Central memory CD8-positive, alpha-beta T cell (primary cell): ENCODE data around the gene KRTAP10-1.
"Not testable (repeated sequence)": the region's sequence is repeated elsewhere in the genome, so short reads cannot be mapped to it uniquely, and the experiment has no call there.

Experiments used
- ATAC-seq: fragments of 150-1000 bp; cut with Tn5 transposase; replicated peaks from 2 replicates; pipeline ENCODE4 v1.10.0; 2022; ENCODE audit warnings: mild to moderate bottlenecking, moderate FRiP score, moderate number of reproducible peaks; ENCODE audit not compliant: poor library complexity, severe bottlenecking; ENCODE audit errors: extremely low read depth
- DNase-seq, 2 donors: peaks; one replicate each; pipeline ENCODE4 v3.0.0; 2021; ENCODE audit warnings: low spot score in 2 of 2
- H3K27ac Mint-ChIP-seq: one replicate; pipeline ENCODE4 v1.8.0; 2022; ENCODE audit warnings: low read depth, mild to moderate bottlenecking, moderate library complexity, mixed read lengths
- H3K27me3 Mint-ChIP-seq: one replicate; pipeline ENCODE4 v1.8.0; 2022; ENCODE audit warnings: mixed read lengths
- H3K36me3 Mint-ChIP-seq: one replicate; pipeline ENCODE4 v1.8.0; 2022; ENCODE audit warnings: mild to moderate bottlenecking, moderate library complexity, mixed read lengths; ENCODE audit not compliant: insufficient read depth
- H3K4me1 Mint-ChIP-seq: one replicate; pipeline ENCODE4 v1.8.0; 2022; ENCODE audit warnings: mixed read lengths
- H3K4me3 Mint-ChIP-seq: one replicate; pipeline ENCODE4 v1.8.0; 2022; ENCODE audit warnings: mild to moderate bottlenecking, moderate library complexity, mixed read lengths
- H3K9me3 Mint-ChIP-seq: one replicate; pipeline ENCODE4 v1.8.0; 2022; ENCODE audit warnings: mixed read lengths

Gene KRTAP10-1

DNA sequence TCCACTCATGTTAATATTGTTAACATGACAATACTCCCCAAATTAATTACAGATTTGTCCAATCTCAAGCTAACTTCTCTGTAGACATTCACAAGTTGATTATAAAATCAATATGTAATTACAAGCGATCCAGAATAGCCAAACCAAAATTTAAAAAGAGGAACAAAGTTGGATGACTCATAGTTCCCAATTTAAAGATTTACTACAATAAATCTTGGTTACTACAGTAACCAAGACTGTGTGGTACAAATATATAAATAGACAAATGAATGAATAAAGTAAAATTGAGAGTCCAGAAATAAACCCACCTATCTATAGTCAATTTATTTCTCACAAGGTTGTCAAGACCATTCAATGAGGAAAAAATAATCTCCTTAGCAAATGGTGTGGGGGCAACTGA lies 26.4 kb upstream of the KRTAP10-1 start:
- no peak for DNase-seq
- no peak overlapping the region for H3K4me3 Mint-ChIP-seq
- no peaks in the 10 kb centered on the region for H3K27me3 Mint-ChIP-seq
- H3K36me3 Mint-ChIP-seq, result no peaks in the 10 kb centered on the region
- no peak overlapping the region for H3K27ac Mint-ChIP-seq
- H3K9me3 Mint-ChIP-seq, result peaks cover 11% of the 10 kb centered on the region
- ATAC-seq, result no peak
- peaks cover 11% of the 10 kb centered on the region for H3K4me1 Mint-ChIP-seq

DNA sequence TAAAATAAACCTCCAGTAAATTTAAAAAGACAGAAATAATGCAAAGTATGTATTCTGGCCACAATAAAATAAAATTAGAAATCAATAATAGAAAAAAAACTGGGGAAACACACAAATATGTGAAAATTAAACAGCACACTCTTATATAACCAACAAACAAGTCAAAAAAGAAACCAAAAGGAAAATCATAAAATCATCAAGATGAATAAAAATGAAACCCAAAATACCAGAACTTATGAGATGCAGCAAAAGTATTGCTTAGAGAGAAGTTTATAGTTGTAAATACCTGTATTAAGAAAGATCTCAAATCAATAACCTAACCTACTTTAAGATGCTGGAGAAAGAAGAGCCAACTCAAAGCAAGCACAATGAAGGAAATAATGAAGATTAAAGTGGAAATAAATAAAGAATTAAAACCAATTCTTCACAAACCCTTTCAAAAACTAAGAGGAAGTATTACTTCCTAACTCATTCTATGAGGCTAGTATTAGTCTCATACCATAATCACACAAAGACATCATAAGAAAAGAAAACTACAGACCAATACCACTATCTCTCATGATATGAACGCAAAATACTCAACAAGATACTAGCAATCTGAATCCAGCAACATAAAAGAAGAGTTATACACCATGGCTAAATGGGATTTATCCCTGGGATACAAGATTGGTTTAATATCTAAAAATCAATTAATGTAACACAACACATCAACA lies 25.0 kb upstream of the KRTAP10-1 start:
- ATAC-seq (no peak), DNase-seq (no peak)
- H3K27ac Mint-ChIP-seq, result peak overlapping the region; percentile 76
- no peak overlapping the region for H3K4me3 Mint-ChIP-seq
- peaks cover 18% of the 10 kb centered on the region for H3K9me3 Mint-ChIP-seq
- H3K36me3 Mint-ChIP-seq, result no peaks in the 10 kb centered on the region
- H3K4me1 Mint-ChIP-seq, result peaks cover 11% of the 10 kb centered on the region
- H3K27me3 Mint-ChIP-seq, result no peaks in the 10 kb centered on the region

- DNase-seq (no peak), ATAC-seq (no peak)
- Mint-ChIP-seq H3K36me3 (peaks cover 2% of the 10 kb centered on the region), H3K9me3 (peaks cover 23% of the 10 kb centered on the region), H3K4me1 (peaks cover 11% of the 10 kb centered on the region), H3K27ac (peak overlapping the region; percentile 76), H3K4me3 (no peak overlapping the region), H3K27me3 (no peaks in the 10 kb centered on the region)
Observed at GRCh38 chr21:44564099-44564498, 24.1 kb upstream of the KRTAP10-1 start.

- no peak within 1 kb of the TSS for H3K4me3 Mint-ChIP-seq
- peaks cover 23% of the 10 kb centered on the region for H3K9me3 Mint-ChIP-seq
Observed at GRCh38 chr21:44558695-44559094, 18.7 kb upstream of the KRTAP10-1 start, which contains the start of gene KRTAP10-3. Gene KRTAP10-3, minus strand, starts transcription at chr21:44558795. Its CDS starts 80 bp downstream, at chr21:44558715.

GRCh38 chr21:44558329-44558675 lies 18.3 kb upstream of the KRTAP10-1 start:
- not testable (repeated sequence) for DNase-seq, ATAC-seq, H3K36me3 Mint-ChIP-seq, H3K27me3 Mint-ChIP-seq, H3K4me1 Mint-ChIP-seq, H3K4me3 Mint-ChIP-seq, H3K27ac Mint-ChIP-seq
- peaks cover 26% of the 10 kb centered on the region for H3K9me3 Mint-ChIP-seq

More at GRCh38 chr21:44558695-44559094, 18.7 kb upstream of the KRTAP10-1 start, which contains the start of gene KRTAP10-3:
- no peak for ATAC-seq
- no peak for DNase-seq
- Mint-ChIP-seq H3K4me1 (no peaks in the 10 kb centered on the region), H3K27me3 (no peaks in the 10 kb centered on the region), H3K36me3 (peaks cover 2% of the 10 kb centered on the region), H3K27ac (no peak within 1 kb of the TSS)

DNA sequence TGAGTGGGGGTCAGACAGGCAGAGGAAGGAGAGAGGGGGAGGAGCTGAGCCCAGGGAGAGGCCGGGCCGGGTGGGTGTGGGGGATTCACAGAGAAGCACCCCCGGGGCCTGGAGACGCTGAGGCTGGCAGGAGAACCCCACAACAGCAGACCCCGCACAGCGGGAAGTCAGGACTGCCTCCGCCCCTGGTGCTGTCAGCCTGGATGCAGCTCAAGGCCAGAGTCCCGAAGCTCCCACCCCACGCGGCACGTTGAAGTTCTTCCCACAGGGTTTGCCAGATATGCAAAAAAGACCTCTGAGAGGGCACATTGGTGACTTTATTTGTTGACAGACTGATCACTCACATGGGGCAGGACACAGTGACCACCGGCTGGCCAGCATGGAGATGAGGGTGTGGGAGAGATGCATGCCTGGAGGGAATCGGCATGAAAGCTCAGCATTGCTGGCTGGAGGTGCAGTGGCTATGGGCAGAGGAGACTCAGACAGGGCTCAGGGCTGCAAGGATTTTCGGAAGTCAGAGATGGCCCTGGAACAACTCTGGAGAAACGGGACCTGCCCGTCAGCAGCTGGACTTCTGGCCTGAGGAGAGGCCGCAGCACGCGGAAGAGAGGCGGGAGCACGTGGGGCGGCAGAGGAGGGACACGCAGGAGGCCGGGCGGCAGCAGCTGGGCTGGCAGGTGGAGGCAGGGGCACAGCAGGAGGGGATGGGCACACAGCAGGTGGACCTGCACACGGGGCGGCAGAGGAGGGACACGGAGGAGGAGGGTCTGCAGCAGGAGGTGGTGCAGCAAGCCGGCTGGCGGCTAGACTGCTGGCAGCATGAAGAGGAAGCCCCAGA lies 17.7 kb upstream of the KRTAP10-1 start:
- Mint-ChIP-seq H3K9me3 (peaks cover 24% of the 10 kb centered on the region), H3K4me3 (no peak overlapping the region), H3K27ac (no peak overlapping the region), H3K27me3 (no peaks in the 10 kb centered on the region), H3K36me3 (peaks cover 2% of the 10 kb centered on the region), H3K4me1 (no peaks in the 10 kb centered on the region)
- ATAC-seq (no peak), DNase-seq (no peak)

DNA sequence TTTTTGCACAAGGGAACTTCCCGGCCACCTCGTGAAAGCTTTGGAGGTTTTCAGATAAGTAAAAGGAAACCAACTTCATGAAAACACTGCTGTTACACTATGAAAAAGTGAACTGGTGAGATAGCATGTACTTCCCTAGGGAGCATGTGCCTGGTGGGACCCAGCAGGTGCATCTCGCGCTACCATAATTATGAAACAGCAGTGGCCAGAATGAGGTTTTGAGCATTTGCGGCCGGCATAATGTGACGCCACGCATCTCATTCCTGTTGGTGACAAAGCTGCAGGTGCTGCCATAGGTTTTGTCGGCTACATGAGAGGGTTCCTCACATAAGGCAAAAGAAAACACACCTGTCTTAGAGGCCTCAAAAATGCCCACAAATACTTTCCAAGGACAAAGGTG lies 16.9 kb upstream of the KRTAP10-1 start:
- Mint-ChIP-seq H3K36me3 (peaks cover 2% of the 10 kb centered on the region), H3K9me3 (peaks cover 18% of the 10 kb centered on the region), H3K27ac (no peak overlapping the region), H3K27me3 (no peaks in the 10 kb centered on the region), H3K4me1 (no peaks in the 10 kb centered on the region), H3K4me3 (no peak overlapping the region)
- ATAC-seq (no peak), DNase-seq (no peak)

DNA sequence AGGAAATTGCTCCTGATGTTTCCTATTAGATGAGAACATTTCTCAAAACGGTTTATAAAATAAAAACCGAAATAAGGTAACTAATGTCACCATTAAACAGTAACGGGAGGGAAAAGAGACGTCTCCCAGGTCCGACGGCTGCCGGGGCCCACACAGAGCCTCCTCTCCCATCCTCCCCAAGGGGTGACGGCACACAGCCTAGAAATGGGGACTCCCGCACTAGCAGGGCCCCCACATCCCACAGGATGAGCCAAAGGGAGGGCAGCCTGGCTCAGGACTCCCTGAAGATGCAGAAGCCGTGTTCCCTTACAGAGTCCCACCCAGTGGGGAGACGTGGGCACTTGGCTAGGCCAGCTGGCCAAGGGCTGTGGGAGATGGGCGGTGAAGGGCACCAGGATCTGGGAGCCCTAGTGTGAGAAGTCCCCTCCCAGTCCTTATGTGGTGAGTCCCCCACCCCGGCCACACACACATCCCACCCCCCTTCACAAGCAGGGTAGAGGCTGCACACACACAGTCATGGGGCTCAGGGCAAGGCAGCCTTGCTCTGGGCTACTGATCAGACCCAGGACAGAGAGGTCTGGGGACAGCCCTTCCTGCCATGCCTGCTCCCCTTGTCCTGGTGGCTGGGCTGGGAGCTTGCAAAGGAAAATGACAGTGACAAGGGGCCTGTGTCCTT lies 15.3 kb upstream of the KRTAP10-1 start:
- H3K27ac Mint-ChIP-seq, result peak overlapping the region; percentile 35
- ATAC-seq, result no peak
- H3K4me3 Mint-ChIP-seq, result no peak overlapping the region
- H3K27me3 Mint-ChIP-seq, result no peaks in the 10 kb centered on the region
- H3K4me1 Mint-ChIP-seq, result peaks cover 7% of the 10 kb centered on the region
- H3K9me3 Mint-ChIP-seq, result peaks cover 12% of the 10 kb centered on the region
- H3K36me3 Mint-ChIP-seq, result peaks cover 4% of the 10 kb centered on the region
- no peak for DNase-seq

- no peak overlapping the region for H3K27ac Mint-ChIP-seq
- ATAC-seq, result no peak
- peaks cover 21% of the 10 kb centered on the region for H3K4me1 Mint-ChIP-seq
- peaks cover 4% of the 10 kb centered on the region for H3K36me3 Mint-ChIP-seq
- no peak overlapping the region for H3K4me3 Mint-ChIP-seq
- peaks cover 9% of the 10 kb centered on the region for H3K9me3 Mint-ChIP-seq
- no peaks in the 10 kb centered on the region for H3K27me3 Mint-ChIP-seq
- no peak for DNase-seq
Observed at GRCh38 chr21:44552681-44553080, 12.7 kb upstream of the KRTAP10-1 start.

DNA sequence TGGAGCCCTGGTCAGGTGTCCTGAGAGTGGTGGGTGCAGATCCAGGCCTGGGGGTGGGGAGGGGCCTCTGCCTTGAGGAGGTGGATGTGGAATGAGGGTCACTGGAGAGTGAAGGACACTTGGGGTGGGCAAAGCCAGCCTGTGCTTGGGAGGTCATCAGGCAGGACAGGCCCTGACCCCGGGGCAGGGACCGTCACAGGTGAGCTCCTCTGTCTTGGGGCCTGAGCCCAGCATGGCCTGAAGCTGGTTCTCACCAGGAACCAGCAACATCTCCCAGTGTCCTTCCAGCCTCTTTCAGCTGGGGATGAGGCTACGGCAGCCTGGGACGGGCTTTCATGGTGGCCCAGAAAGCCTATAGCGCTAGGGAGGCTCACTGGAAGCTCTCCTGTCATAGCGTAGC lies 12.1 kb upstream of the KRTAP10-1 start:
- peaks cover 6% of the 10 kb centered on the region for H3K36me3 Mint-ChIP-seq

DNA sequence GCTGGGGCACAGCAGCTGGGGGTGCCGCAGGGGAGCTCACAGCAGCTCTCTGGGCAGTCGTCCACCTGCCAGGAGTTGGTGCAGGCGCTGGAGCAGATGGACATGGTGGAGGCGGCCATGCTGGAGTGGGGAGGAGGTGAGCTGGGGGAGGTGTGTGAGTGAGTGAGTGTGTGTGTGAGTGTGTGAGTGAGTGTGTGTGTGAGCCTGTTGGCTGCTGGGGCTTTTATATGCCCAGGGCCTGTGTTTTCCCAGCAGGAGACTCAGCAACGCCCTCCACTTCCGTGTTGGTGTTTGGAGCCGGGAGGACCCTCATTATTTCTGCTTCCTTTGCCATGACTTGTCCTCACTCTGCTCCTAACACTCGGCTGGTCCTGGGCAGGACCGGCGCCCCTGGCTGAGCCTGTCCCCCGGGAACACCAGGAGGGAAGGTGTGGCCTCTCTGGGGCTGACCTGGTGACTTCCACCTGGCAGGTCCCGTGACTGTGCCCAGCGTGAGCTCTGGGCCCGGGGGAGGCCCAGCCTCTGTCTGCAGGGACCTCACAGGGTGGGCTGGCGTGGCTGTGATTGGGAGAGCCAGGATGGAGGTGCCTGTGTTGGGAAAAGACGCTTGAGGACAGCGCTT lies 11.5 kb upstream of the KRTAP10-1 start, which contains the start of gene KRTAP10-2:
KRTAP10-2 (minus strand) TSS at position 166 of the 622 bp plus-strand sequence; CDS start at position 119, 47 bp downstream.
- DNase-seq, result no peak
- Mint-ChIP-seq H3K4me3 (no peak within 1 kb of the TSS), H3K27ac (peak within 1 kb of the TSS; percentile 57)

More for the DNA sequence above, 12.1 kb upstream of the KRTAP10-1 start:
- H3K27me3 Mint-ChIP-seq, result no peaks in the 10 kb centered on the region
- ATAC-seq, result no peak
- no peak overlapping the region for H3K4me3 Mint-ChIP-seq
- peaks cover 27% of the 10 kb centered on the region for H3K4me1 Mint-ChIP-seq
- H3K9me3 Mint-ChIP-seq, result peaks cover 14% of the 10 kb centered on the region
- H3K27ac Mint-ChIP-seq, result no peak overlapping the region
- no peak for DNase-seq

DNA sequence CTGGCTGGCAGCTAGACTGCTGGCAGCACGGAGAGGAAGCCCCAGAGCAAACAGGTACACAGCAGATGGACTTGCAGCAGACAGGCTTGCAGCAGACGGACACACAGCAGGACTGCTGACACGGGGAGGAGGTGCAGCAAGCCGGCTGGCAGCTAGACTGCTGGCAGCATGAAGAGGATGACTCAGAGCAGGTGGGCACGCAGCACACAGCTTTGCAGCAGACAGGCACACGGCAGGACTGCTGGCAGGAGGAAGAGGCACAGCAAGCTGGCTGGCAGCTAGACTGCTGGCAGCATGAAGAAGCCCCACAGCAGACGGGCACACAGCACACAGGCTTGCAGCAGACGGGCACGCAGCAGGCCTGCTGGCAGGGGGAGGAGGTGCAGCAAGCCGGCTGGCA lies 10.8 kb upstream of the KRTAP10-1 start:
- no peak for ATAC-seq
- Mint-ChIP-seq H3K4me3 (no peak overlapping the region), H3K4me1 (peaks cover 33% of the 10 kb centered on the region), H3K27me3 (no peaks in the 10 kb centered on the region), H3K9me3 (peaks cover 20% of the 10 kb centered on the region), H3K36me3 (peaks cover 6% of the 10 kb centered on the region), H3K27ac (peak overlapping the region; percentile 57)
- no peak for DNase-seq

More for the DNA sequence above, 11.5 kb upstream of the KRTAP10-1 start, which contains the start of gene KRTAP10-2:
- peaks cover 33% of the 10 kb centered on the region for H3K4me1 Mint-ChIP-seq
- H3K36me3 Mint-ChIP-seq, result peaks cover 6% of the 10 kb centered on the region
- no peaks in the 10 kb centered on the region for H3K27me3 Mint-ChIP-seq
- peaks cover 20% of the 10 kb centered on the region for H3K9me3 Mint-ChIP-seq
- no peak for ATAC-seq
